NT2/D1 (cell line): ENCODE results near the gene RAD1.

ENCODE experiments used
- DNase-seq: peaks from one replicate; pipeline ENCODE4 v3.0.0-alpha.2; 2011; ENCODE audit warnings: low read depth, low spot score
- H3K27me3 ChIP-seq: 2 replicates; pipeline ENCODE4 v1.6.0; 2011; ENCODE audit warnings: mild to moderate bottlenecking; ENCODE audit not compliant: insufficient read length, insufficient read depth
- H3K36me3 ChIP-seq: 2 replicates; pipeline ENCODE4 v1.6.1; 2011; ENCODE audit warnings: mild to moderate bottlenecking, low read length, mixed read lengths; ENCODE audit not compliant: insufficient read depth, insufficient read length
- H3K4me1 ChIP-seq: 2 replicates; pipeline ENCODE4 v1.5.1; 2011; ENCODE audit not compliant: insufficient read depth, insufficient read length
- H3K4me3 ChIP-seq: 2 replicates; pipeline ENCODE4 v1.5.1; 2011; ENCODE audit warnings: low read depth; ENCODE audit not compliant: insufficient read length
- H3K9ac ChIP-seq: 2 replicates; pipeline ENCODE4 v1.6.0; 2011; ENCODE audit warnings: low read depth; ENCODE audit not compliant: insufficient read length
- H3K9me3 ChIP-seq: 2 replicates; pipeline ENCODE4 v1.5.1; 2011; ENCODE audit warnings: mild to moderate bottlenecking, low read length; ENCODE audit not compliant: insufficient read depth
- SUZ12 ChIP-seq: IDR thresholded peaks from 2 replicates; pipeline ENCODE4 v1.6.1; 2011; ENCODE audit not compliant: insufficient read length, insufficient read depth; ENCODE audit errors: extremely low read depth
- YY1 ChIP-seq: IDR thresholded peaks from 2 replicates; pipeline ENCODE4 v1.6.1; 2011; ENCODE audit not compliant: insufficient read length, insufficient read depth
- ZNF274 ChIP-seq: IDR thresholded peaks from 2 replicates; pipeline ENCODE4 v1.6.1; 2011; ENCODE audit warnings: mild to moderate bottlenecking, low read depth, low read length

The RAD1 gene, protein sequence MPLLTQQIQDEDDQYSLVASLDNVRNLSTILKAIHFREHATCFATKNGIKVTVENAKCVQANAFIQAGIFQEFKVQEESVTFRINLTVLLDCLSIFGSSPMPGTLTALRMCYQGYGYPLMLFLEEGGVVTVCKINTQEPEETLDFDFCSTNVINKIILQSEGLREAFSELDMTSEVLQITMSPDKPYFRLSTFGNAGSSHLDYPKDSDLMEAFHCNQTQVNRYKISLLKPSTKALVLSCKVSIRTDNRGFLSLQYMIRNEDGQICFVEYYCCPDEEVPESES

DNA sequence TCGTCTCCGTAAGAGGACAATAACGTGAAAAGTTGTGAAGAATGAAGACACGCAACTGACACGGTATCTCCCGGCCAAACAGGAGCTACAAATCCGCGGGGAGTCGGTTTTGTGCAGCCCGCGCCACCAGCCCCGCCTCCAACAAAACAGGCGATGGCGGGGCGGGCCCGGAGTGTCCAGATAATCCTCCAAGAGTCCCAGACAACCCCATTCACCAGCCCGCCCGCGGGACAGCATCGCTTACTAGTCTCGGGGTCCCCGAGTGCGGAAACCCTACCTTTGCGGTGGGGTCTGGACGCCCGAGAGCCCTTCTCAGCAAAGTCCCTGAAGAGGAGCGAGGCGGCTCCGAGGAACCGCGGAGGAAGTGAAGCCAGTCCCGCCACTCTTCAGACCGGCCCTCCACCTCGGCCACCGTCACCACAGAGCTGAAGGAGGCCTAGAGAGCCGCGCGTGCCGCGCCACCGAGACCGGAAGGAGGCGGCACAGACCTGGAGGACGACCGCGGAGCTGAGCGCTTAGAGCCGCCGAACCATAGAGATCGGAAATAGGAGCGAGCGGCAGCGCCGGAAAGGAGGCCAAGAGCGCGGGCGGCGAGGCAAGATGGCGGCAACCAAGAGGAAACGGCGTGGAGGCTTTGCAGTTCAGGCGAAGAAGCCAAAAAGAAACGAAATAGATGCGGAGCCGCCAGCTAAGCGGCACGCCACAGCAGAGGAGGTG is at the start of gene RAD1, which contains the start of gene BRIX1:
Gene RAD1 (minus strand): TSS at position 366 of the 717 bp plus-strand sequence. CDS start 612 bp downstream, outside the sequence.
Gene BRIX1 (plus strand): TSS at position 573 of the 717 bp plus-strand sequence. CDS start 28 bp downstream, at position 601.
- H3K36me3 ChIP-seq = peaks cover 60% of the 10 kb centered on the region
- no peaks in the 10 kb centered on the region for H3K4me1 ChIP-seq
- peak; percentile 91 for DNase-seq
- TF ChIP-seq YY1 (peak; percentile 88), ZNF274 (no peak), SUZ12 (no peak)
- H3K27me3 ChIP-seq = no peaks in the 10 kb centered on the region
- peak within 1 kb of the TSS; percentile 97 for H3K4me3 ChIP-seq
- no peaks in the 10 kb centered on the region for H3K9me3 ChIP-seq
- H3K9ac ChIP-seq = peak within 1 kb of the TSS; percentile 99

DNA sequence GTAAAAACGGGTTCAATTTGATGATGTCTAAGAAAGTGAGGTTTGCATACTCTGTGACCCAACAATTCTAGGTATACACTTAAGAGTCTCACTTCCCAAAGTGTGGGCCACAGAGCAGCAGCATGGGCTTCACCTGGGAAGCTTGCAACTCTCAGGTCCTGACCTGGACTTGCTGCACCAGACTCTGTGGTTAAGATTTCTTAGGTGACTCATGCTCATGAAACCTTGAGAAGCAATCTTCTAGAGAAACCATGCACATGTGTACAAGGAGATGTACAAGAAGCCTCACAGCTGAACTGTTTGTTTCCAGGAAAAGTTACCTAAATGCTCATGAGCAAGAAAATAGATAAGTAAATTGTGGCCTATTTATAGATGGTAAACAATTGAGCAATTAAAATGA is 44.0 kb upstream of the RAD1 start:
- Histone ChIP-seq H3K27me3 (no peaks in the 10 kb centered on the region), H3K4me3 (no peak overlapping the region), H3K4me1 (no peaks in the 10 kb centered on the region), H3K9ac (no peak overlapping the region), H3K36me3 (peaks cover 3% of the 10 kb centered on the region), H3K9me3 (no peaks in the 10 kb centered on the region)
- TF ChIP-seq SUZ12 = no peak
- no peak for TF ChIP-seq ZNF274
- no peak for TF ChIP-seq YY1
- no peak for DNase-seq

DNA sequence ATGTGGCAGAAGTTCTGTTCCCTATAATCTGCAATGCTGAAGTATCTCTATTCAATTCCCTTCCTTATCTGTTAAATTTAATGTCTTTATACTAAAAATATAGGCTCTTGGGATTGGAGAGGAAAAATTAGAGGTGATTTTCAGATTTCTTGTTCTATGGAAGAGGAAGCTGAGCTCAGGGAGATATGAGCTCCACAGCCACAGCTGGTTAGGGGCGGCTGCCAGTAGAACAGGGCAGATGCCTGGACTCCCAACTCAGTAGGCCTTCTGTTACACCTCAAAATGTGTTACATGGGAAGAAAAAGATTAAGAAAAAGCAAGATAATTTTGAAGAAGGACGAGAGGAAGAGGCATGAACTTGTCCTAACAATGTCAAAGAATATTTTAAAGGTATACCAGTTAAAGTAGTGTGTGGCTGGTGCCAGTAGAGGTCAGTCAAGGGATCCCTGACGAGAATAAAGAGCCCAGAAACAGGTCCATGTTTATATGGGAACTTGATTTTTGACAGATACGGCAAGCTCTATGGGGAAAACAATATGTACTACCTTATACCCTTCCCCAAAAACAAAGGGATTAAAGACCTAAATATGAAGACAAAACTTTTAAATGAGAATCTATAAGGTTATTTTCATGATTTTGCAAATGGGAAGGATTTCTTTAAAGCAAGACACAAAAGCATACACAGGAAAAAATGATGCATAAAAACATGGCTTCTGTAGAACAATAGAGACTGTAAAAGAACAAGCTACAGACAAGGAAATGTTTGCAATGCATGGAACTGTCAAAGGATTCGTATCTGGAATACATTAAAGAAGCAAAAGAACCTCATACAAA is 42.8 kb upstream of the RAD1 start:
- H3K9me3 ChIP-seq = no peaks in the 10 kb centered on the region
- H3K27me3 ChIP-seq = no peaks in the 10 kb centered on the region
- TF ChIP-seq SUZ12 (no peak), ZNF274 (no peak), YY1 (no peak)
- H3K4me1 ChIP-seq = no peaks in the 10 kb centered on the region
- peak; percentile 6 for DNase-seq
- no peak overlapping the region for H3K9ac ChIP-seq
- peaks cover 4% of the 10 kb centered on the region for H3K36me3 ChIP-seq
- no peak overlapping the region for H3K4me3 ChIP-seq

DNA sequence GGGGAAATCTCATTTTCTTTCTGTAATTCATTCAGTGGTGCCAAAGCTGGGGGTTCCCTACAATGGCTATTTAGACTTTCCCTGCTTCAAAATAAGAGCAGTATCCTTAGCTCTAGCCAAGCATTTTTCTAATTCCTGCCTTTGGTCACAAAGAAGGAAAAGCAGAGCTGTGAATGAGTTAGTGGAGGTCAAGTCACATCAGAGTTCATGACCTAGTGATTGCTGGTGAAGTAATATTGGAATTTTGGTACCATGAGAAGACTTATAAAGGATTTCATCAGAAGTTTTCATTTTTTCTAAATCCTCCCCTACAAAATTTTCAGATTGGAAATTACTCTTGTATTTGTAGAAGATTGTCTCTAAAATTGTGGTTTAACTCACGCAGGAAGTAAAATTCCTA is 42.0 kb upstream of the RAD1 start:
- Histone ChIP-seq H3K9ac (no peak overlapping the region), H3K9me3 (no peaks in the 10 kb centered on the region), H3K4me1 (no peaks in the 10 kb centered on the region), H3K36me3 (peaks cover 9% of the 10 kb centered on the region), H3K4me3 (no peak overlapping the region), H3K27me3 (no peaks in the 10 kb centered on the region)
- no peak for TF ChIP-seq ZNF274
- no peak for TF ChIP-seq YY1
- TF ChIP-seq SUZ12 = no peak
- DNase-seq = no peak

DNA sequence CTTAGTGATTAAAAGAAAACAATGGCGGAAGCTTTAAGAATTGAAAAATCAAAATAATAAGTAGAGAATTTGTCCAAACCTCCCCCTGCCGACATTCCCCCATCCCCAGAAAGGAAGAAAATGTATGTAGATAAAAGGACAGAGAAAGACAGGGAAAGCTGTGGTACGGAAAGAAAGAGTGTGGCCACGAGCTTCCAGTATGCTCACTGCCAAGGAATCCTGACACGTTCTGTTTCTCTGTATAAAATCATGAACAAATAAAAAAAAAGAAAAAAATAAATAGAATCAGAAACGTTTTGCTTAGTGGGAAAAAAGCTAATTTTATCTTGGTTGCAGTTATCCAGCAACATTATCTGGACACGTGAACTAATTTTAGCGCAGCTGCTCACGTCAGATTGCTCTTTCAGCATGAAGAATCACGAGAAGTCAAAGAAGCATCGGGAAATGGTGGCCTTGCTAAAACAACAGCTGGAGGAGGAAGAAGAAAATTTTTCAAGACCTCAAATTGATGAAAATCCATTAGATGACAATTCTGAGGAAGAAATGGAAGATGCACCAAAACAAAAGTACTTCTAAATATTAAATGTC is 29.2 kb upstream of the RAD1 start:
- DNase-seq = no peak
- no peaks in the 10 kb centered on the region for H3K27me3 ChIP-seq
- peaks cover 63% of the 10 kb centered on the region for H3K36me3 ChIP-seq
- H3K9ac ChIP-seq = no peak overlapping the region
- H3K4me1 ChIP-seq = no peaks in the 10 kb centered on the region
- no peaks in the 10 kb centered on the region for H3K9me3 ChIP-seq
- TF ChIP-seq ZNF274 = no peak
- no peak for TF ChIP-seq SUZ12
- no peak for TF ChIP-seq YY1
- H3K4me3 ChIP-seq = no peak overlapping the region

DNA sequence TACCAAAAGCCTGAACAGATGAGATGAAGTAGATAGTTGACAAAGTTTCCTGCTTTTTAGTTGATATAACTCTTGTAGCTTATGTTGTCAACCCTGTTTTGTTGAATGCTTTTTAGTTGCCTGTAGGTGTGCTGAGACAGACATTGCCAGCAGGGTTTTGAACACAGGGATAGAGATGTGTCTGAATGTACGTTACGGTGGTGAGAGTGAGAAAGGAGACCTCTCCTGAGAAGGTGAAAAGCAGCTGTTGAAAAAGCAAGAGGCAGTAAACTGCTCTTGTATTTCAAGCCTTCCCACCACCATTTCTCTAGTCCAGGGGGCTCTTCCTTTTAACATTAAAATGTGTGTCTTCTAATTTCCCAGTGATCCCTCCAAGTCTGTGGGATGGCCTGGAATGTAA is 28.7 kb upstream of the RAD1 start:
- TF ChIP-seq SUZ12 = no peak
- no peak for TF ChIP-seq ZNF274
- no peak for TF ChIP-seq YY1
- no peak for DNase-seq
- H3K4me3 ChIP-seq = no peak overlapping the region
- H3K36me3 ChIP-seq = peaks cover 60% of the 10 kb centered on the region
- H3K9me3 ChIP-seq = no peaks in the 10 kb centered on the region
- no peak overlapping the region for H3K9ac ChIP-seq
- H3K27me3 ChIP-seq = no peaks in the 10 kb centered on the region
- no peaks in the 10 kb centered on the region for H3K4me1 ChIP-seq
